Erythroblast (primary cell): ENCODE results near the gene CHRM1.

Source experiments
- DNase-seq, 2 experiments: peaks; one replicate each; lab custom pipeline; 2025; lab: John Stamatoyannopoulos, UW
- GATA1 ChIP-seq: IDR thresholded peaks from 2 replicates; pipeline ENCODE4 v1.6.1; 2011; ENCODE audit warnings: low read depth, mild to moderate bottlenecking, control low read depth, low read length, moderate library complexity
- POLR2A ChIP-seq: IDR thresholded peaks from 2 replicates; pipeline ENCODE4 v1.6.1; 2011; ENCODE audit warnings: mild to moderate bottlenecking, low read length

The CHRM1 gene

DNA sequence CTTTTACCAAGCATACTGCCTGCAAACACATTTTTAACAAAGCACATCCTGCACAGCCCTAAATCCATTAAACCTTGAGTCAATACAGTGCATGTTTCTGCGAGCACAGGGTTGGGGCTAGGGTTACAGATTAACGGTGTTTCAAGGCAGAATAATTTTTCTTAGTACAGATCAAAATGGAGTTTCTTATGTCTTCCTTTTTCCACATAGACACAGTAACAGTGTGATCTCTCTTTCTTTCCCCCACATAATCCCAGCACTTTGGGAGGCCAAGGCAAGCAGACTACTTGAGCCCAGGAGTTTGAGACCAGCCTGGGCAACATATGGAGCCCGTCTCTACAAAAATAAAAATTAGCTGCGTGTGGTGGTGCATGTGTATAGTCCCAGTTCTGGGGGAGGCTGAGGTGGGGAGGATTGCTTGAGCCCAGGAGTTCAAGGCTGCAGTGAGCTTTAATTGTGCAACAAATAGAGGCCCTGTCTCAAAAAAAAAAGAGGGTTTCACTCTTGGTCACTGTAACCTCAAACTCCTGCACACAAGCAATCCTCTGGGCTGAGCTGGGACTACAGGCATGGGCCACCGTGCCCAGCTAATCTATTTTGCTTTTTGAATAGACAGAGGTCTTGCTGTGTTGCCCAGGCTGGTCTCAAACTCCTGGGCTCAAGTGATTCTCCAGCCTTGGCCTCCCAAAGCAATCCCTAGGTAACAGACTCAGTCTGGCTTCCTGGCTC is 60.2 kb downstream of the CHRM1 start:
- DNase-seq: no peak
- TF ChIP-seq GATA1 (no peak), POLR2A (no peak)

DNA sequence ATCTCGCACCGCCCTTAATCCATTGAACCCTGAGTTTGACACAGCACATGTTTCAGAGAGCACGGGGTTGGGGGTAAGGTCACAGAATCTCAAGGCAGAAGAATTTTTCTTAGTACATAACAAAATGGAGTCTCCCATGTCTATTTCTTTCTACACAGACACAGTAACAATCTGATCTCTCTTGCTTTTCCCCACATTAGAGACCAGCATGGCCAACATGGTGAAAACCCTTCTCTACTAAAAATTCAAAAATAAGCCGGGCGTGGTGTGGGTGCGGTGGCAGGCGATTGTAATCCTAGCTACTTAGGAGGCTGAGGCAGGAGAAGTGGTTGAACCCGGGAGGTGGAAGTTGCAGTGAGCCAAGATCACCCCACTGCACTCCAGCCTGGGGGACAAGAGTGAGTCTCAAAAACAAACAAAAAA is 61.9 kb downstream of the CHRM1 start:
- peak in 1 of 2 experiments; percentile 39 for DNase-seq
